Heart left ventricle (tissue), 13 donors: ENCODE results near the gene CCNJL.

ENCODE experiments used
- CTCF ChIP-seq, 12 donors: fragments of 200-600 bp; sonication (generic) in 4 of 12; IDR thresholded peaks; one replicate each; pipeline versions ENCODE4 v1.5.0 to v1.8.0; 2018 to 2022; ENCODE audit warnings: antibody characterized with exemption in 12 of 12, mild to moderate bottlenecking in 5 of 12
- POLR2A ChIP-seq, 2 donors: fragments of 450-650 bp; IDR thresholded peaks; one replicate each; pipeline ENCODE4 v1.6.1; 2017; ENCODE audit warnings: antibody characterized with exemption in 2 of 2, mild to moderate bottlenecking in 2 of 2, moderate library complexity in 2 of 2
- donor health status: ischemic (EF 13 %, LVEDD 7.1; RV severe dilation, severe dysfunction).
- donor health status: DM: no; HTN: yes; CAD: no.
- donor health status: DM: no; HTN: no; CAD: no.
- donor health status: ischemic (EF 25% LVEDD 6.9; RV normal size, moderate dysfunction).
- donor health status: ischemic (EF 25% LVEDD 5.7; RV mildly dilated, moderate dysfunction).
- donor health status: ischemic (EF 35%, LVEDD 5.7; RV mildly dilated, moderate dysfunction).
- donor health status: nonischemic (EF 11% LVEDD 7.7; RV severe dilation, severe dysfunction).
- donor health status: DM: yes; HTN: yes; CAD: no.
- donor health status: PGD.
- donor health status: ischemic (EF 29% LVEDD 5.4; RV normal size, mild dysfunction).
- donor health status: nonischemic (EF 23%, LVEDD 6.1; RV moderate dilation, normal function).

GRCh38 chr5:160310552-160311295 is 1.6 kb downstream of the CCNJL start:
- no peak for TF ChIP-seq CTCF (IDR thresholded peaks at IDR 0.05)
- no peak for TF ChIP-seq POLR2A (IDR thresholded peaks at IDR 0.05)
